ENCODE measurements around the gene VIT. TPM values are rescaled to one million over a fixed set of nuclear protein-coding genes. Genes with fewer than 3 reads are reported as not detected.
"Not testable (repeated sequence)": the region's sequence is repeated elsewhere in the genome, so short reads cannot be mapped to it uniquely, and the experiment has no call there.

VIT gene
- total RNA-seq, 1 experiment from 2014 or later: 2.7 TPM

DNA sequence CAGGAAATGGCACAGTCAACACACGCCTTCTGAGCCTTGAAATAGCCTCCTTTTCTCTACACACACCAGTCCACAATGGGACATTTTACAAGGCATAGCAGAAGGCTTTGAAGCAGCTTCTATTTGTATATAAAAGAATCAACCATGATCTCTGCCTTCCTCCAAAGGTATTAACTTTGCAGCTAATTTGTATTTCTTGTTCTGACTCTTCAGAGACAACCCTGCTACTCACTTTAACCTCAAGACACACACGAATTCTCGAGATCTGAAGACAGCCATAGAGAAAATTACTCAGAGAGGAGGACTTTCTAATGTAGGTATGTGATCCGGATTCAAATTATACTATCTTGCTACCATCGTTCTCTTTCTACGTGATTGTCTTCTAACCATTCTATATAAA, 104.6 kb downstream of the VIT start:
- DNase-seq (ENCODE audit: extremely low read depth, low read depth): no peak

GRCh38 chr2:36802952-36803351, 106.4 kb downstream of the VIT start:
- DNase-seq (ENCODE audit: extremely low read depth, low read depth): no peak

DNA sequence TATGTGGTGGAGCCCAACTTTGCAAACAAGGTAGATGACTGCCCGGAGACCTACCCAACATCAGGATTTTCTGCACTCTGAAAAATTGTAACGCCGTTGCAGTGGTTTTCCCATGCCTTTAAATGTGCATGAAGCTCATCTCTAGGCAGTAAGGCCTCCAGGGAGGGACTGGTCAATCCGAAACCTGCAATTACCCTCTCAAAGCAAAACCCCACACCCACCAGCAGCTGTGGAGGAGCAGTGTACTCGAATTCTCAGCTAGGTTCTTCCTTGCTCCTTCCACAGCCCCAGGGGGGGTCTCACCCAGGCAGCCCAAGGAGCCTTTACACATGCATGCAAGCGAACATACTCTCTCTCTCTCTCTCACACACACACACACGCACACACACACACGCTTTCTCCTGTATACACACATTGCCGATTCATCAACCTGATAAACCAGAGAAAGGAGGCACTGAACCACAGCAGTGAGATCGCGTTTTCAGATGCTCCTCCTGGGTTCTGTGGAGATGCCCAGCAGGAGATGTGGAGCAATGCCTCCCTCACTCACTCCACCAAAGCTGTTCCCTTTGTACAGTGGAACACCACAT, 109.2 kb downstream of the VIT start:
- DNase-seq (ENCODE audit: extremely low read depth, low read depth): no peak

DNA sequence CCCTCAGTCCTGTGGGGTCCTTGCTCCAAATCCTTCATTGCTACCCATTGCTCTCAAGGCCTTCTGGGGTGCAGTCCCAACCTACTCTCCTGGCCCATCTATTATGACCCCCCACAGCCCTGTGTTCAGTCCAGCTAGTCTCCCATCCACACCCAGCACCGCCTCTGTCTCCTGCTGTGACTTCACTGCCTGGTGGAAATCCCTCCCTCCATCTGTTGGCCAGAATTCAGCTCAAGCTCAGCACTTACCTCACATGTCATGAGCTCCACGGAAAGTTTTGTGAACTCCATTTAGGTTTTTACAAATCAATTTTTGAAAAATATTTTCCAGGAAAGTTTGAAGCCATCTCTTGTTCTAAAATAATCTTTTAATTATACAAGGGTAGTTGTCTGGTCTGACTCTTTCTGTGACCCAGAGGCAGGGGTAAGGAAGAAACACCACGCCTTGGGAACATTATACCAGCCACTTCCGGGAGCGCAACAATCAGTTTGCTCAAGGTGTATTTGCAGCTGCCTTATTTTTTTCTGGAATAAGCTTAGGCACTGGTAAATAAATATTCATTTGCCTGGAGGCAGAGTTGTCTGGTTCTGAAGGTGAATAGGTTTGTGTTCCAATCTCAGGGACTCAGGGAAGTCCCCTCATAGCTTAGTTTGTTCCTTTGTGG, 110.8 kb downstream of the VIT start:
- no peak for DNase-seq (ENCODE audit: extremely low read depth, low read depth)

- DNase-seq (ENCODE audit: extremely low read depth, low read depth): no peak
Measured at GRCh38 chr2:36808386-36809068, 112.0 kb downstream of the VIT start.

GRCh38 chr2:36809069-36809445, 112.5 kb downstream of the VIT start:
- DNase-seq (ENCODE audit: extremely low read depth, low read depth): no peak

- DNase-seq (ENCODE audit: extremely low read depth, low read depth): no peak
Measured at GRCh38 chr2:36811071-36811470, 114.6 kb downstream of the VIT start.

DNA sequence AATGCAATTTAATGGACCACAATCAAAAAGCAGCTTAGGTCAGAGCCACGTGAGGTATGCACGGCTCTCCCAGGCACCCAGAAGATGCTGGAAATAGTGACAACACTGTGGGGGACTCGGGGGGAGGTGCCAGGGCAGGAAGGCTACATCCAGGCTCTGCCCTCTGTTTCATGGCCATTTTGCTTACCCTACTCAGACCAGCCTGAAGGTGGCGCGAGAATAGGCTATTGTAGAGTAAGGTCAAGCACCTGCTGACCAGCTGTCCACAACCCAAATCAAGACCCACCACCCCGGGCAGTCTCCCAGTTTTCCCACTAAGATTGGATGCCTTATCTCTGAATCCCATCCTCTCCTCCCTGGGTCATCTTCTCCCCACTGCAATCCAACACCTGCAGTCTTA, 115.7 kb downstream of the VIT start:
- DNase-seq (ENCODE audit: extremely low read depth, low read depth): peak; percentile 17

- DNase-seq (ENCODE audit: extremely low read depth, low read depth): no peak
Measured at GRCh38 chr2:36818542-36818941, 122.0 kb downstream of the VIT start.

DNA sequence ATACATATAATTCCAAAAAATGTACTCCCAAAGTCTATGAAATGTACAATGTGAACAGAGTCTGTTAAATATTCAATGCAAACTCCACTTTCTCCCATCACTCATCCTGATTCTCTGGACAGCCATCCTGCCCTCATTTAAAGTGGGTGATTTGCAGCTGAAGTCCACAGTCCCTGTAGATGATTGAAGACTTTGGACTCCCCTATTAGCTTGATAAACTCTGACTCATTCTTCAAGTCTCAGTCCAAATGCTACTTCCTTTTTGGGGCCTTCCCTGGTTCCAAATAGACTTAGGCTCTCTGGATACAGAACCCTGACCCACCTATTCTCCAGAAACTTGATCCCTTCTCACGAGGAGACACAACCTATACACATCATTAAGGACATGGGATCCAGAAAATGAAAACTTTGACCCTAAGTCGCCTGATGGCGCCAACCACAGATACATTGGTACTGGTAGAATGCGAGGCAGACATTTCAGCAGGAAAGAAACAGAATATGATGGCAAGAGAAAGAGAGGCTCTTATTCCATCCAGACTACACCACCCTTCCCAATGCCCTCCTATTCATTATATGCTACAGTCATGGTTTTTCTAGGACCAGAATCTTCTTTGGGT, 122.7 kb downstream of the VIT start:
- no peak for DNase-seq (ENCODE audit: extremely low read depth, low read depth)

- no peak for DNase-seq (ENCODE audit: extremely low read depth, low read depth)
Measured at GRCh38 chr2:36820942-36821605, 124.6 kb downstream of the VIT start.

DNA sequence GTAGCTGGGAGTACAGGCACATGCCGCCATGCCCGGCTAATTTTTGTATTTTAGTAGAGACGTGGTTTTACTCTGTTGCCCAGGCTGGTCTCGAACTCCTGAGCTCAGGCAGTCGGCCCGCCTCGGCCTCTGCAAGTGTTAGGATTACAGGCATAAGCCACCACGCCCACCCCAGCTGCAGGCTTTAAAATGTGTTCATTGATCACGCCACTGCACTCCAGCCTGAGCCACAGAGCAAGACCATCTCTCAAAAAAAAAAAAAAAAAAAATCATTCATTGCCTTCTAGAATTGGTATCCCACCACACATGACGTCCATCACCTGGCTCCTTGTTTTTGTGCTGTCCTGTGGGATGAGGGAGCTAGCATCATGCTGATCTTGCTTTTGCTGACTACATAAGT, 127.4 kb downstream of the VIT start:
- DNase-seq (ENCODE audit: extremely low read depth, low read depth): no peak

DNA sequence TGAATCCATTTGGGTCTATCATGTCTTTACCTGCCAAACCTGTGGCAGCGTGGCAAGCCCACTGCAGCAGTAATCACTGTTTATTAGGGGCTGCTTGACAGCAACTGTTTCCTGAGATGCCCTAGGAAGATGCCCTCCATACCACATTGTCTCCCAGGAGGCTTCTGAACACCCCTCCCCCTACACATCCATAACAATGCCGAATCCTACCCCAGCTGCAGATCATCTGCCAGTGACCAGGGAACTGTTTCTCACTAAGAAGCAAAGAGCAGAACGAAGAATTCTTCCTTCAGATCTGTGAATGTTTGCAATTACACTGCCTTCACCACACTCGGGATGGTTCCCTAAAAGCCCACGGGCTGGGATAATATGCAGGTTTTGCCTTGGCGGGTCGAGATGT, 127.8 kb downstream of the VIT start:
- no peak for DNase-seq (ENCODE audit: extremely low read depth, low read depth)

- DNase-seq (ENCODE audit: extremely low read depth, low read depth): not testable (repeated sequence)
Measured at GRCh38 chr2:36824683-36825082, 128.2 kb downstream of the VIT start.

DNA sequence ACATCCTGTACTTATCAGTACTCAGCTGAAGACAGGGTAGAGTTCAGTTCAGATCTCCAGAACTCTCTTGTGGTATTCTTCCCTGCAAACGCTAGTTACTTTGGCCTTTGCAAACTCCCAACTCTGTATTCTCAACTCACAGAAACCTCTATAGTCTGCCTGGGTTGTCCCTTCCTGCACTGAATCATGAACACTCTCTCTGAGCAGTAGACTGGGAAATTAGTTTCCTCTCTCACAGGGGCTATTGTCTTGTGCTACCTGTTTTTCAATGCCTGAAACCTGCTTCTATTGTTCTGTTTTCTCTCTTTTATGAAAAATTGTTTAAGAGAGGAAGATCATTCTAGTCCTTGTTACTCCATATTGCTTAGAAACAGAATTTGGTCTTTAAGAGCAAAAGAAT, 134.7 kb downstream of the VIT start:
- DNase-seq (ENCODE audit: extremely low read depth, low read depth): no peak

GRCh38 chr2:36834203-36834602, 137.7 kb downstream of the VIT start:
- no peak for DNase-seq (ENCODE audit: extremely low read depth, low read depth)

DNA sequence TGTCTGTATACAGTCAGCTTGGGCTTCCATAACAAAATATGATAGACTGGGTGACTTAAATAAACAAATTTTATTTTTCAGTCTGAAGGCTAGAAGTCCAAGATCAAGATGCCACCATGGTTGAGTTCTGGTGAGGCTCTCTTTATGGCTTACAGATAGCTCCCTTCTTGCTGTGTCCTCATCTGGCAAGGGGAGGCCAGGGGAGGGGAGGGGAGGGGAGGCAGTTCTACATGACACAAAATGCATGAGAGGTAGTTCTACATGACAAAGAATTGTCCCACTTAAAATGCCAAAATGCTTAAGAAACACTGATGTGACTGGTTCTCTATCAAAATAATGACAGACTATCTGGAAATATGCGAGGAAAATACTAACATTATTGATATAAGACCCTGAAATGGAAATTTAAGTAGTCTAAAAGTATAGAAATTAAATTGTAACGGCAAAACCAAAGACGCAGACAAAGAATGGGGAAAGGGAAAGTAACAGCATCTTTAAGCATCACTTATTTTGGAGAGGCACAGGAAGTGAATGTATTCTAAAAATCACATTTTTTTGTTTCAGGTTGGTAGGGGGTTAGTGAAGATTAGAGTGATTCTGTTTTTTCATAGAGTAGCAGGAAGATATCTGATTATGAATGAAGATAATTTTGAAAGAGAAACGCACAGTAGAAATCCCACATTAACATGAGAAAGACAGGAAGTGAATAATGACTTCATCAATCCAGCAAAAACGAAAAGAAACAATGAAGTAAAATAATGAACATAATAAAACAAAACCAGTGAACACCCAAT, 138.4 kb downstream of the VIT start:
- no peak for DNase-seq (ENCODE audit: extremely low read depth, low read depth)

DNA sequence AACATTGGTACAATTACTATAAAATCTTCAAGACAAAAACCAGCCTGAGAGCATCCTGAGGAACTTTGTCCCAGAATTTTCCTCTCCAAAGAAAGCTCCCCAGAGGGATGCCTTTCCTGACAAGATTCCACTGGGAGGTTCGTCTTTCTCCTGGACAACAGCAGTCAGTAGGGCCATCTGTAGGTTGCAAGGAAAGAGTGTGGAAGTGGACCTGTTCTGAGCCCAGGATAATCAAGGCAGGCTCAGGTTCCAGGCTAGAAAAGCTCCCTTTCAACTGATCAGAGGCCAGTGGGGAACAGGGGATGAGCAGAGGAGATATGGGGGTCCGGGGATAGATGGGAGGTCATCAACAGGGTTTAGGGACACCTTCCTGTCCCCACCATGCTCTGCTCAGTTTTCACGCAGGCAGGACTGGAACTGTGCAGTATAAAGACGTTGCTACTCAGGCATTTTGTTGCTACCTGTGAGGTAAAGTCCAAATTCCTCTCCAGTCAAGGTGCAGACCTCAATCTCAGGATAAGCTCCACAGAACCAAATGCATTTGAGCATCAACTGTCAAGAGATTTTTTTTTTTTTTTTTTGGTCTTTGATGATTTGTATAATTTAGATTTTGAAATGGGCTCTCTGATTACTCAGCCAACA, 143.6 kb downstream of the VIT start:
- no peak for DNase-seq (ENCODE audit: extremely low read depth, low read depth)

DNA sequence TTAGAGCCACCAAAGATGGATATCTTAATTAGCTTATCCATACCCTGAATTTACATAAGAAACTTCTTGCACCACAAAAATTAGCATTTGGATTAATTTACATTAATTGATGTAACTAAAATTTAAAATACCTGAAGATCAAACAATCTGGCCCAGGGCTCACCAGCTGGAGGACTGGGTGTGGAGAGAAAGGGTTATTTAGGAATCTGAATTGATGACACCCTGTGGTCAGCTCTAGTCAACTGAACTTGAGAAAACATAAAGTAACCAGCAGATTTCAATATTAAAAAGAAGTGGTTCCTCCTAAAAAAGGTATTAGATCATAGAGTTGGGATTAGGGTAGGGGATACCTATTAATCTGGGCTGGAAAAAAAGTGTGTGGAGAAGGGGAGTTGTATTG, 147.3 kb downstream of the VIT start:
- DNase-seq (ENCODE audit: extremely low read depth, low read depth): no peak

- no peak for DNase-seq (ENCODE audit: extremely low read depth, low read depth)
Measured at GRCh38 chr2:36849265-36849664, 152.8 kb downstream of the VIT start.

Data from NCI-H460 (cell line).